Measurements from ENCODE around the gene ZSCAN9. TPM values are rescaled to one million over a fixed set of nuclear protein-coding genes. Genes with fewer than 3 reads are reported as not detected.
A peak's percentile ranks its signal among the peaks of the same experiment; 100 is the strongest.

Gene ZSCAN9
- total and polyA plus RNA-seq, 2 of the 13 experiments (the other 11 are each of a cell fraction or from before 2014, with no cell fraction given), result 14.6 to 17.8 TPM

GRCh38 chr6:28281288-28282064, 56.4 kb downstream of the ZSCAN9 start, which contains the start of gene PGBD1 (continued):
- TF ChIP-seq POGK (CRISPR knock-in tag; conservative IDR thresholded peaks at IDR 0.05) (0 out of 2 replicates have a peak, but pooled peaks have one; percentile 29), ZNF777 (CRISPR knock-in tag; IDR thresholded peaks at IDR 0.05) (no peak; the same call in 1 of the 2 replicates), JARID2 (CRISPR knock-in tag; IDR thresholded peaks at IDR 0.05; ENCODE audit: insufficient replicate concordance) (peak; percentile 54), NFE2L2 (IDR thresholded peaks at IDR 0.05; ENCODE audit: low read length) (no peak), MED1 (CRISPR knock-in tag; IDR thresholded peaks at IDR 0.05) (peak; percentile 71), ZFP41 (CRISPR knock-in tag; IDR thresholded peaks at IDR 0.05; ENCODE audit: borderline replicate concordance) (0 out of 2 replicates have a peak, but pooled peaks have one; percentile 33), ZNF776 (CRISPR knock-in tag; IDR thresholded peaks at IDR 0.05) (no peak), TFDP2 (CRISPR knock-in tag; IDR thresholded peaks at IDR 0.05) (peak; percentile 73), ZNF460 (CRISPR knock-in tag; IDR thresholded peaks at IDR 0.05; ENCODE audit: borderline replicate concordance) (no peak), ZNF256 (CRISPR knock-in tag; conservative IDR thresholded peaks at IDR 0.05) (0 out of 2 replicates have a peak, but pooled peaks have one; percentile 17), ZBTB37 (CRISPR knock-in tag; IDR thresholded peaks at IDR 0.05) (no peak), ZFP36 (IDR thresholded peaks at IDR 0.05; ENCODE audit: borderline replicate concordance, low read depth, low read length, partially characterized antibody) (no peak), ZNF780A (CRISPR knock-in tag; IDR thresholded peaks at IDR 0.05) (no peak; the same call in 1 of the 2 replicates), FOXO4 (CRISPR knock-in tag; conservative IDR thresholded peaks at IDR 0.05) (no peak), ZNF142 (CRISPR knock-in tag; IDR thresholded peaks at IDR 0.05) (peak; percentile 43; the same call in 1 of the 2 replicates), CC2D1A (CRISPR knock-in tag; IDR thresholded peaks at IDR 0.05) (no peak), MIER3 (CRISPR knock-in tag; IDR thresholded peaks at IDR 0.05; ENCODE audit: borderline replicate concordance) (peak; percentile 53; the same call in 1 of the 2 replicates)
